Hematopoietic multipotent progenitor cell treated with erythropoietin and hydrocortisone succinate and interleukin-3 and kit ligand, for 6 days (in vitro differentiated cells): Measurements from ENCODE around the gene CTNND2.
A peak's percentile ranks its signal among the peaks of the same experiment; 100 is the strongest.
"Not testable (repeated sequence)": the region's sequence is repeated elsewhere in the genome, so short reads cannot be mapped to it uniquely, and the experiment has no call there.

ENCODE experiments used
- DNase-seq: peaks from one replicate; pipeline ENCODE4 v3.0.0-alpha.2; 2015

Gene CTNND2

DNA sequence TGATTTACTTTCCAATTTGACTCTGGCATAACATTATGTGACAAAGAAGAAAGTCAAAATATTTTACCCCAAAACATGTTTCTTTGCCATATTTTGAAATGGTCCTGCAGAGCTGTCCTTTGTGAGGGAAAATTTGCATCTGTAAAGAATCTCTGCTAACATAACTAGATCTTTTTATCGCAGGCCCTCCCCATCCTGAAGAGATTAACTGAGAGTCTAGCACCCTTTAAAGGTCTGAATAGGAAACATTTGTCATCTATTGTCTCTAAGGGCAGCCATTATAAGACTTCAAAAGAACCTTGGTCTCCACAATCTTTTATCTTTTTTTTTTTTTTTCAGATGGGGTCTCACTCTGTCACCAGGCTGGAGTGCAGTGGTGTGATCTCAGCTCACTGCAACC, 838.5 kb downstream of the CTNND2 start:
- not testable (repeated sequence) for DNase-seq

DNA sequence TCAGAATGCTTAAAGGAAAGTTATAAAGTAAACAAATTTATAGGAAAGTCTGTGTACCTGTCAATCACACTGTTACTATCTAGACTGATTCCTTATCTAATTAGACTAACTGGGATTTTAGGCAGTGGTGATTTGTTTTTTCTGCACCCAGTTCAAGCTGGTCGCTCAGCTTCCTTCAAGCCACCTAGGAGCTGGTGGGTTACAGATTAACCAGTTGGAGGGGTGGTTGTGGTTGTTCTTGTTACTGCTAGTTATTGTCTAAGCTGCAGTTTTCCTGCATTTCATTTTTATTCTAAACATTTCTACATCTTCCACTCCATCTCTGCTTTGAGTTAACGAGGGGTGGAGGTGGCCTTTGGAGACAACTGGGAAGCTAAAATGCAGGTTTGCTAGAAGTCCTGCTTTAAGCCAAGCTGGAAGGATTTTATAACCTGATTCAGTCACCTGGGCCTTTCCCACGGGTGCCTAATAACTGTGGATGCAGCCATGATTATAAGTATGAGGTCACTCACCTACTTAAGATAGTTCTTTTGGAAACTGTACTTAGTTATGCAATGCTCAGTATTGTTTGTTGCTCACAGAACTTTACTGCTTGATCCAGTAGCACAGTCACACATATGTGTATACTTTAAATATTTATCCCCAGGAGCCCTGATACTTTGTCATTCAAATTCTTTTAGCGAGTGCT, 839.3 kb downstream of the CTNND2 start:
- DNase-seq = no peak

DNA sequence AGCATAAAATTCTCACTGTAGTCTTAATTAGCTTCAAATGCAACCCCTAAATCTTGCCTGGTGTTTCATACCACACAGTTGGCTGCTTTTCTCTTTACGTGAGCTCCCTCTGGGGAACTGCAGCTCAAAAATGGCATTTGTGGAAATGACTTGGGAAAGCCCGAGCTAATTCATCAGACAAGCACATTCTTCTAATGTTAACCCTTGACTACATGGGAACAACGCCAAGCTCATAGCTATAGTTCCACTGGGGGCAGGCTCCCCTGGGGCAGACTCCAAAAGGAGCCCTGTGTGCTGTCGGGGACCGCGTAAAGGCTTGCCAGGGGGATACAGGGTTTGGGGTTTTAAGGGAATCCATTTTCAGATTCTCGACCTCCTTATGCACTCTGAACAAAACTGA, 841.8 kb downstream of the CTNND2 start:
- no peak for DNase-seq

DNA sequence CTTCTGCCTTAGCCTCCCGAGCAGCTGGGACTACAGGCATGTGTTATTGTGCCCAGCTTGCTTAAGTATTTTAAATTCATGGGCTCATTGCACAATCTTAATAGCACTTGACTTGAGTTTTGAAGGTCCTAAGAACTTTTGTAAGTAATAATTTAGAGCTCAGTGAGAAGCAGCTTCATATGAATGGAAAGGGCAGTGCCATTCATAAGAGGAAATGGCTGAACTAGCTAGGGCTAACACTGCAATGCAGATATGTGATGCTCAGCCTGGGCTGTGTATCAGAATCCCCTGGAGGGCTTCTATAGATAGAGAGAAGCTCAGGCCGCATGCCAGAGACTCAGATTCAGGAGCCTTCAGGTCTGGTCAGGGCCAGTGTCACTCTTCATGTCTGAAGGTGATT, 847.7 kb downstream of the CTNND2 start:
- DNase-seq = no peak

DNA sequence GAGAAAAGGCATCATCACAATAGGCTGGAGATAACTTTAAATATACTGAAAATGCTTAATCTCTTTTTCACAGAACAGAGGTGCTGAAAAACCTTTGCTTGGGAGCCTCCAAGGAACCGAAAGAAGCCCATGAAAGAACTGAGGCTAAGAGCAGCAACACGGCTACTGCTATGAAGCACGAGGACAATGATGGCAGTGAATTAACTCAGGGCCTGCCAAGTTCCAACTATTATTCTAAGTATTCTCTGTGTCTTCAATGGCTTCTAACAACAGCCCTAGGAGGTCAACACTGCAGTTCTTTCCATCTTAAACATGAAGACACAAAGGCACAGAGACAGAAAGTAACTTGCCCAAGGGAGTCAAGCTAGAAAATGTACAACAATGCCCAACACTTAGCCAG, 850.2 kb downstream of the CTNND2 start:
- no peak for DNase-seq

DNA sequence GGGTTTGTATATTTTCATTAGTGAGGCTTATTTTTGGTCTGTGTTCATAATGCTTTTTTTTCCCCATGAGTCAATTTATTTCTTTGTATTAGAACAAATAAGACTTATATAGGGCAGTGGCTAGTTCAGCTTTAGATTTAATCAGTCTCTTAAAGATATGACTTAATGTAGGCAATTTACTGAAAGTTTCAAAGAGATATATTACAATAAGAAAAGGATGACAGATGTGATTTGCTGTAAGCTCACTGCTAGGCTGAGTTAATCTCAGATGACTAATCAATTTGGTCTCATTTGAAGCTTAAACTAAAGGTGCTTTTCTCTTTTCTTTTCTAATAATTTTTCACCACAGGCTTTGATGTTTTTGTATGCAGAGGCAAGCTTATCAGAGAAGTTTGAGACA, 851.4 kb downstream of the CTNND2 start:
- DNase-seq = no peak

DNA sequence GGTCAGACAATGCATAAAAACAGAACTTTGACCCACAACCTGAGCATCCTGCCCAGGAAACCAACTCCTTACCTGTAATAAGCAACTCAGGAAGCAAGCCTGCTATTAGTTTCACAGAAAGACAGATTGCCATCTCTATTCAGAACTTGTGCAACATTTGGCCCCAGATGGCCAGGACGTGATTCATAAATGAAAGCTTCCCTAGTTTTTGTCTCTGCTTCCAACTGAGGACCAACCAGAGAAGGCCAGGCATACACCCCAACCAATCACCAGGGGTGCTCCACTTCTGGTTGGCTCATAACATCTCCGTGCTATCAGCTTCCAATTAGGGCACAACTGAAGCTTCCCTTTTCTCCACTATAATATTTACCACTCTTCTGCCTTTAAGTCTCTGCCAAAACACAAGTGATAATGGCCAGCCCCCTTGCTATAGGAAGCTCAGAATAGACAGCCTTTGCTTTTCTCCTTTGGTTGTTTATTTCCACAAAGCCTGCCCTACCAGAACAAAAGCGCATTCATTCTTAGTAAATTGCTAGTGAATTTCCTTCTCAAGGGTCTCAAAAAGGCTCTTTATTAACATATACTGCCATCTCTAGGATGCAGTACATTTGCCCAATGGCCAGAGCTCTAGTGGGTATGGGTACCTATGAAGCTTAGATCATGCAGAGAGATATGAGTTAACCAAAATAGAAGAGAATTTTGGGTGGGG, 853.5 kb downstream of the CTNND2 start:
- DNase-seq = peak; percentile 4

DNA sequence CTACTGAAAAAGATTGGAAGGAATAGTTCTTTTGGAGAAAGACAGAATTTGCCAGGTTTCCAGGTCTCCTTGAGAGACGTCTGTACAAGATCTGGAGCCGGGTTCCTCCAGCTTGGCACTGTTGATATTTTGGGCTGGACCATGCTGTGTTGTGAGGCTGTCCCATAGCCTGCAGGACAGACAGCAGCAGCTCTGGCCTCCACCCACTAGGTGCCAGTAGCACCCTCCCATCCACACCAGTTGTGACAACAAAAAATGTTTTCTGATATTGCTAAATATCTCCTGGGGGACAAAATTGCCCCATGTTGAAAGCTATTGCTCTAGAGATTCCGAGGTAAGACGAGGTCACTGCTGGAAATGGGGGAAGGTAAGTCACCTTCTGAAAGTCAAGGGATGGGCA, 855.5 kb downstream of the CTNND2 start:
- DNase-seq = no peak

DNA sequence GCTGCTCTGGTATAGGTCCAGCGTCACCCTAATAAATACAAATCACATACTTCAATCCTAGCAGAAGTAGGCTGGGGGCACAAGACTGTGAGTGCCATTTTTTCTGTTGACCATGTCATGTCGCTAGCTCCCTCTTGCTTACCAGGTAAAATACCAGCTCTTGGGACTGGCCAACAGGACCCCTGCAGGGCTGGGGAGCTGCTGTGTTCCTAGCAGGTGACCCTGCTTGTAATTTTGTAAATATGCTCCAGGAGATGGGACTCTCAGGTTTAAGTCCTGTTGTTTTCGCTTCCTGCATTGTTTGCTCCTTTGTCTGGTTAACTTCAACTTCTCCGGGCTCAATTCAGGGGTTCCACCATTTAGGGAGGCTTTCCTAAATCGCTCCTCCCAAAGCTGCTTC, 856.6 kb downstream of the CTNND2 start:
- no peak for DNase-seq

DNA sequence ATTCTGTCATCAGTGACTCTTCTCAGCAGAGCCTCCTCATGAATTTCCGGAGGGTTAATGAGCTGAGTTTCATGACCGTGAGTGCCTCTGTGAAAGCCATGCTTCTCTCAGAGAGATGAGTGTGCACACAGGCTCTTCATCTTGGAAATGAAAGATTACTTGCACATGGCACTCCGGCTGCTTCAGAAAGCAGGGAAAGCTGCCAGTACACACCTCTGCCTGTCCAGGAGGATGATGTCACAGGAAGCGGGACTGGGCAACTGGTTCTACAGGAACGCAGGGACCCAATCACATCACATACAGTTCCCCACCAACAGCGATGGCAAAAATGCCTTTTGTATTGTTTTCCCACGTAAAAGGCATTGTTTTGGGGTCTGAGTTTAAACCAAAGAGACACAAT, 857.2 kb downstream of the CTNND2 start:
- DNase-seq = no peak

DNA sequence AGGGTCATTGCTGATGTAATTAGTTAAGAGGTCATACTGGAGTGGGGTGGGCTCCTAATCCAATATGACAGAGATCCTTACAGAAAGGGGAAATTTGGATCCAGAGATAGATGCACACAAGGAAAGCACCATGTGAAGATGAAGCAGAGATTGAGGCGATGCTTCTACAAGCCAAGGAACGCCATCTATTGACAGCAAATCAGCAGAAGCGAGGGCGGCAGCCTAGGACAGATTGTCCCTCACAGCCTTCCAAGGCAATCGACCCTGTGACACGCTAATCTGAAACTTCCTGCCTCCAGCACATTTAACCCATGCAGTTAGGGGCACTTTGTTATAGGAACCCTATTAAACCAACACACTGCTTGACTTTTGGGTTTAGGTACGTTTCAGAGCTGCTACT, 858.1 kb downstream of the CTNND2 start:
- DNase-seq = no peak

DNA sequence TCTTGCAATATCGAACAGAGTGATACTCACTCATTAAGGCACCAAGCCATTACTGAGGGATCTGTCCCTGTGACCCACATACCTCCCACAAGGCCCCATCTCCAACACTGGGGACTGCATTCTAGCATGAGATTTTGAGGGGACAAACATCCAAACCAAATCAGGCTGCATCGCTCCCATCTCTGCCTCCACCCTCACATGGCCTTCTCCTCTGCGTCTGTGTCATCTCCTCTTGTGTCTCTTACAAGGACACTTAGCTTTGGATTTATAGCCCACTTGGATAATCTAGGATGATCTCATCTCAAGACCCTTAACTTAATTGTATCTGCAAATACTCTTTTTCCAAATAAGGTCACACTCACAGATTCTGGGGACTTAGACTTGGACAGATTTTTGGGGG, 858.8 kb downstream of the CTNND2 start:
- no peak for DNase-seq

DNA sequence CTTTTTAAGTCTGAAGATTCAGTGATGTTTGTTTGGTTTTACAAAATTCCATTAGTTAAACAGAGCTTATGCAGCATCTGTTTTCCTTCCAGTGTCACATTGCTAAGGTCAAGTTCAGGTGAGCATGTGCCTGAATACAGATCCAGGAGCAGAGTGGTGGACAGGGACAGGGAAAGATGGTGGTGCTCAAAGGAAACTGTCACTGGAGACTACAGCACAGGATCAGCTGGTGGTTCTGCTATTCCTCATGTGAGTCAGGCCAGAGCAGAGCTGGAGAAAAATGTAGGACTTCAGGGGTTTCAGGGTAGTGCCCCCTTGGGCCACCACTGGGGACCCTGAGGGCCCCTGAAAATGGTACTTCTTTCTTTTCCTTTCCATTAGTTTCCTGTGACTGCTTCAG, 859.7 kb downstream of the CTNND2 start:
- no peak for DNase-seq

DNA sequence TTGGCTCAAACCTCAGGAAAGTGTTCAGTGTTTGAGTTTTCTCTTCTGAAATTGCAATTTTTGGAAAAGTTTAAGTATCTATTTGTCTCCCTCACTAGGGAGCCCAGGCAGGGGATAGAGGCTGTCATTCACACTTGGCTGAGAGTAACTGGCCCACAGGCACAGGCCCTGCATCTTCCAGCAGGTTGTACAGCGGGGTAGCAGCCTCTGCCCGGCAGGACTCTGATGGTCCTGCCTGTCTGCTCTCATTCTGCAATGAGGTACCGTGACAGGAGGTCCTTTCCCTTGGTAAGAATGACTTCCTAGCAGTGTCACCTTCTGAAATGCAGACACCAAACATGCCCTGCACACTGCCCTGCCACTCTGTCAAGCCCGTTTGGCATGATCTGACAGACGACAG, 860.4 kb downstream of the CTNND2 start:
- DNase-seq = no peak

DNA sequence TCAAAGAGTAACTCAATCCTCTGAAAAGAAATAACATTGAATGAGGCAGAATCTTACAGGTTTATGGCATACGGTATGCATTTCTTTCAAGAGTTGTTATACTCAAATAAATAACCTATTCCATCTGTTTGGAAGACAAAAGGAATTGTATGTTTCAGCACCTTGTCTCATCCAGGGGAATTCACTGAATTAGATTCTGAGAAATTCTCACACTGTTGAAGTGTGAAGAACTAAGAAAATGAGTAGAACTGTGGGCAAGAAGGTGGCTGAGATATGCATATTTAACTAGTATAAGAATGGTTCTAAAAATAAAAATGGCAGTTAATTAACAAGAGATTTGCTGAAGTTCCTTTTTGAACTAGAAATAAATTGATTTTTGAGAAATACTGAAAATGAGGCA, 863.9 kb downstream of the CTNND2 start:
- DNase-seq = no peak

DNA sequence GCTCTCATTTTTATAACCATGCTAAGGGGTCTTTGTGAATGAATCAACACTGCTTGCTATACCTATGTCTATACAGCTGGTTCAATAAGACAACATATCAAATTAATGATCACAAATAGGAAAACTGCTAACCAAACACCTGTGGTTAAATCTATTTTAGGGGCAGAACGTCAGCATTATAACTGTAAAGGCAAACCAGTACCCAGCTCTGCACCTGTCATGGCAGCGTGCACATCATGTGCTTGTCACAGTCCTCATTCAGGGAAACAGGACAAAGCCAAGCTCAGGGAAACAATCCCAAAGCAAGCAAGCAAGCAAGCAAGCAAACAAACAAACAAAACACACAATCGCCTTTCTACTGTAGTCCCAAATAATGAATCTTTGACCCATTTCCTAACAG, 865.5 kb downstream of the CTNND2 start:
- DNase-seq = no peak

DNA sequence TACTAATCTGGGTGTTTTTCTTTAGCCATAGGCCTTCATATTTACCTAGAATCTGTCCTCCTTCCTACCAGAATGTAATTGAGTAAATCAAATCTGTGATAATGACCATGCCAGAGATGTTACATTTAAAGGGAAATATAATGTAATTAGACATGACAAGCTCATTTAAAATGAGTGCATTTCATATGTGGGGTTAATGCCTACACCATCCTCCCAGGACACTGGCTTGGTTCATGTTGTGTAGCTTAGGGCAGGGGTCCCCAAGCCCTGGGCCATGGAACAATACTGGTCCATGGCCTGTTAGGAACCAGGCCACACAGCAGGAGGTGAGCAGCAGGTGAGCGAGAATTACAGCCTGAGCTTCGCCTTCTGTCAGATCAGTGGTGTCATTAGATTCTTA, 866.3 kb downstream of the CTNND2 start:
- DNase-seq = no peak

DNA sequence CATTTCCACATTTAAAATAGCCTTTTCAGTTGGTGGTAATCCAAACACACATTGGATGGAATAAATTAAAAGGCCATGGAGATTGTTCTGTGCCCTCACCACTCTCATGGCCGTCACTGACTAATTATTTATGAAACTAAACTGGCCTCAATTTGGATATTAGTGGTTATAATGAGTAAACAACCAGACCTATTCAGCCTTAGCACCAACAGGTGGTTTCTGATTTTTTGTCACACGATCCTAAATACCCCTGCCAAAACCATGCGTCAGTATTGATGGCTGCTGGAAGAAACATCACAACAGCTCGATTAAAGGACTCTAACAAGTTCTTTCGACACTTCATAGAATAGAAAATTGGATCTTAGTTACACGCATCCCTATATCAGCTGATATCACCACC, 867.2 kb downstream of the CTNND2 start:
- no peak for DNase-seq

DNA sequence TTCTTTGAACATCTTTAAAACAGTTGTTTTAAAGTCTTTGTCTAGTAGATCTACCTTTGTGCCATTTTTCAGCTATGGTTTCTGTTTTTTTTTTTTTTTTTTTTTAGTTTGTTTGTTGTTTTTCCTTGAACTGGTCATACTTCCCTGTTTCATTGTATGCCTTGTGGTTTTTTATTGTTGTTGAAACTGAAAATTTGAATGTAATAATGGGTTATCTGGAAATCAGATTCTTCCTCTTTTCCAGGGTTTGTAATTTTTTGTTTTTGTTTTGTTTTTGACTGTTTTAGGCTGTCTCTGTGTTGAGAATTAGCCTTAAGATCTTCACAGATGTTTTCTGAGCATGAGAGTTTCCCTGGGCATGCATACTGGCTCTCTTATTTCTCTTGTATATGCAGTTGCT, 873.6 kb downstream of the CTNND2 start:
- DNase-seq = no peak

DNA sequence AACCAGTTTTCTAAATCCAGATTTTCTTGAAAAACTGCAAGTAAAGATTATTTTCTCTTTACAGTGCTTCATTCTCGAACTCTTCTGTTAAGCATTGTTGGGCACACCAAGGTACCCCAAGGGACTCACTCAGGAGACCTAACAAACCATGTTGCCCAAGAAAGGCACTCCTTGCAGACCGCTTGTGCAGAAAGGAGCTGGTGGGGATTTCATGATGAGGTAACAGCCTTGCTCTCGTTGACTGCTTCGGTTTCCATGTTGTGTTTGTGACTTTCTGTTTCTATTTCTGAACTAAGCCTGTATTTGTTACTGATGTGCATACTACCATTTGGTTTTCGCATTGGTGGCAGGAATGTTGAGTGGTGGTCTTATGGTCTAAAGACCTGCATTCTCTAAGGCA, 876.6 kb downstream of the CTNND2 start:
- DNase-seq = no peak

DNA sequence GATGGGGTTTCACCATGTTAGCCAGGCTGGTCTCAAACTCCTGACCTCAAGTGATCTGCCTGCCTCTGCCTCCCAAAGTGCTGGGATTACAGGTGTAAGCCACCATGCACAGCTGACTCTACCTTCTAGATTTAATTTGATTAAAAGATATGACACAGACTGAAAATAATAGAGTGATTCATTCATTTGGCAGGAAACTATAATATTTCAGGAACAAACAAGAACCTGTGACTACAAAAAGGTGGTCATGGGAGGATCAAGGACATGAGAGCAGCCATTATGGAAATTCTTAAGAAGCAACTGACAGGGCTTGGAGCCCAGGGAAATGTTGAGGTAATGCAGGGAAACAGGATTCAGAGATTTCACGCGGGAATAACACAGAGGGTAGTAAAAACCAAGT, 877.7 kb downstream of the CTNND2 start:
- DNase-seq = no peak

DNA sequence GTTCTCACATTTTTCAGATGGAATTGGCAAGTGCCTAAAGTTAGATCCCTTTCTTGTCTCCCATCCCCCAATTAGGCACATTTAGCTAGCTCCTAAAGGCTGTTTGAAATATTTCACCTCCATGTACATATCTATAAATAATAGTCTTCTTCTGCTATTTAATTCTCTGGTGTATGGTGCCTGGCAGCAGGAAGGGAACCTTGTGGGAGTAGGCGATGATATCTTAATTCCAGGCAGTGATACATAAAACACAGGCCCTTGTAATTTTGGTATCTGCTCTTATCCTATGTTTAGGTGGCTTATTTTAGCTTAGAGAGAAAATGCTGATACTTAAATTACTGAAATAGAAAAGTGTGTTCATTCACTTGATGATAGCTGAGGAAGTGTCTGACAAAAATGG, 880.3 kb downstream of the CTNND2 start:
- DNase-seq = no peak

DNA sequence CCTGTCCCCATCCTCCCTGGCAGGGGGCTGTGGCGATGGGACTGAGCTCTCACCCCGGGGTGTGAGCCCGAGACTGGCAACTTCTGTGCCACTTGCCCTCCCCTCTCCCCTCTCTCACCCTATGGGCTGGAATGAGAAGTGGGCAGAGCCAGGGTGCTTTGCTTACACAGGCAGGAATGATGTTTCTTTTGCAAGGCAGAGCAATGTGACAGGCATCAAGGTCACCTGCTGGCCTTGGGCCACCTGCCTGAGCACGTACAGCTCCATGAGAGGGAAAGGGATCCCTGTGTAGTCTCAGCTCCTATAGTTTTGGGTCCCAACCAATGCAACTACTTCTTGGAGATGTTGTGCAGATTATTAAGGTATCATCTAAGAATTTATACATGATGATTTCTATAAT, 890.5 kb downstream of the CTNND2 start:
- DNase-seq = no peak

DNA sequence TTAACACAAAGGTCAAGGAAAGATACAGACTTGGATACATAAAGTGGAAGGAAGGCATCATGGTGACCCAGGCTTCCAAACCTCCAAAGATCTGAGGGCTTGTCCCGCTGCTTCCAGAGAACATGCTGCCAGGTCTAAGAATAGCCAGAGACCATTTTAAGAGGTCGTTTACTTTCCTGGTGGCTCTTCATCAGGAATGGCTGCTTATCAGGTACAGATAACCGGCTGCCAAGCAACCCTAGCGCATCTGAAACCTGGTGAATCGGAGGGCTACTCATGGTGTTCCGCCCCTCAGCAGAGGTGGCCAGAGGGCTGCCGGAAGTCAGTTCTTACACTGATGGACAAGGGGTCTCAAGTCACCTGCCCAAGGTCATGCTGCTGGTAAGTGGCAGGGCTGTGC, 892.0 kb downstream of the CTNND2 start:
- no peak for DNase-seq
